Lung (tissue), 12 donors: ENCODE measurements around the gene PLA2G4F. TPM values are rescaled to one million over a fixed set of nuclear protein-coding genes. Genes with fewer than 3 reads are reported as not detected.

Experiments
- ATAC-seq: fragments of 200-7000 bp; cut with Tn5 transposase; one replicate; pipeline ENCODE4 v1.9.1; 2020; ENCODE audit warnings: moderate number of reproducible peaks; ENCODE audit not compliant: insufficient read depth, low FRiP score
- DNase-seq, 3 donors: peaks; one replicate each; pipeline ENCODE4 v3.0.0-alpha.2; 2013 to 2017
- H3K27ac ChIP-seq, 2 donors: one replicate each; pipeline ENCODE4 v1.5.1; 2013; ENCODE audit warnings: mild to moderate bottlenecking in 2 of 2, moderate library complexity in 2 of 2, control low read depth in 1 of 2, inconsistent platforms in 1 of 2, low read depth in 1 of 2, low read length in 1 of 2
- H3K27me3 ChIP-seq, 3 donors: one replicate each; pipeline ENCODE4 v1.5.1; 2013; ENCODE audit warnings: low read length in 2 of 3; ENCODE audit not compliant: control insufficient read depth in 3 of 3, insufficient read depth in 3 of 3
- H3K36me3 ChIP-seq, 4 donors: one replicate each; pipeline ENCODE4 v1.5.1; 2013; ENCODE audit warnings: low read length in 4 of 4, mild to moderate bottlenecking in 1 of 4, moderate library complexity in 1 of 4; ENCODE audit not compliant: control insufficient read depth in 4 of 4, insufficient read depth in 4 of 4
- H3K4me1 ChIP-seq, 5 donors: one replicate each; pipeline ENCODE4 v1.5.1; 2013; ENCODE audit warnings: low read length in 5 of 5, mild to moderate bottlenecking in 2 of 5, moderate library complexity in 1 of 5; ENCODE audit not compliant: control insufficient read depth in 5 of 5, insufficient read depth in 5 of 5
- H3K4me3 ChIP-seq: one replicate; pipeline ENCODE4 v1.5.1; 2013; ENCODE audit warnings: mild to moderate bottlenecking, control low read depth, moderate library complexity
- H3K9ac ChIP-seq, 2 donors: one replicate each; pipeline ENCODE4 v1.5.1; 2013; ENCODE audit warnings: low read length in 2 of 2, control low read depth in 1 of 2; ENCODE audit not compliant: insufficient read depth in 1 of 2
- H3K9me3 ChIP-seq, 4 donors: one replicate each; pipeline ENCODE4 v1.5.1; 2013; ENCODE audit warnings: low read length in 3 of 4, mild to moderate bottlenecking in 1 of 4, moderate library complexity in 1 of 4; ENCODE audit not compliant: control insufficient read depth in 4 of 4, insufficient read depth in 3 of 4
- CTCF ChIP-seq: IDR thresholded peaks from 2 replicates; pipeline ENCODE4 v1.5.1; 2012; ENCODE audit warnings: mild to moderate bottlenecking; ENCODE audit errors: control extremely low read depth, extremely low read depth
- WGBS, 2 donors: extraction: QIAGEN DNeasy Blood & Tissue Kit; methylation state at CpG; one replicate each; pipeline ENCODE4 v1.1.7; 2013; 5-methylcytosine and 5-hydroxymethylcytosine counted together
- polyA plus RNA-seq, 2 donors: library from polyadenylated mRNA; stranded (reverse); fragments of 200-250 nt; gene quantifications; one replicate each; pipeline ENCODE4 v1.2.1, GENCODE V29; 2013
- total RNA-seq, 2 donors: library from RNA; depleted of rRNA in 1 of 2; stranded (reverse); fragments of >200 nt in 1 of 2; gene quantifications; one replicate each; pipeline ENCODE4 v1.2.1, GENCODE V29; 2014 to 2021
- donor health status: control.
- donor health status: control.
- donor health status: Bipolar disorder and iron deficiency.
- donor health status: healthy.
- donor health status: DM: yes; HTN: yes; CAD: no.

The PLA2G4F gene
- total and polyA plus RNA-seq, 4 donors = 10.9 to 116 (median 41.8) TPM

DNA sequence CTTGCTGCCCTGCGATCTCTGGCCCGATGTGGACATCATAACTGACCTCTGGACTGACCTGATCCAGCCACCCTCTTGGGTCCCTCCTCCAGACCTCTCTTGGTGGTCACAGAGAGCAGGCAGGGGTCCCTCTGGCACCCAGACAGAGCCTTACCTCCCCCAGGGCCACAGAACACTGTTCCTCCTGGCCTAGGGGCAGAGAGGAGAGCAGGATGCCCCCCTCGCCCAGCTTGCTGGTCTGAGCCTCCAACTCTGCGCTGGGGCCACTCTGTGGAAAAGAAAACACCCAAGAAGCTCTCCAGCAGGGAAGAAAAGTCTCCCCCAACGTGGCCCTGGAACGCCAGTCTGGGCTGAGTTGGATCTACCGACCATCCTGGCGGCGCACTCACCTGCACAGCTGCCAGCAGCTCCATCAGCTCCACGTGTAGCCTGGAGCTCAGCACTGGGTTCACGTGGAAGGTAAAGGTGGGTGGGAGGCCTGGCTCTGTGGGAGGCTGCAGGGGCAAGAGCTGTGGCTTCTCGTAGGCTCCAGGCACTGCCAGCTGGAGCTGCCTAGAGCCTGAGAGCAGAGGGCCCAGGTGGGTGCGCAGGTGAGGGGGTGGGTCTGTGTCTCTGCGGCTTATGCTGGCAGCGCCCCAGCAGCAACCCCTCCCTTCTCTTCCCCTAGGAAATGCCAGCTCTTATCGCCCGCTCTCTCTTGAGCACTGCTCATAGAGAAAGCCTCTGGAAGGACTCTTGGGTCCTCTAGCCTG lies 6.0 kb downstream of the PLA2G4F start:
- no peak overlapping the region for H3K27ac ChIP-seq
- no peaks in the 10 kb centered on the region for H3K36me3 ChIP-seq
- H3K9ac ChIP-seq = no peak overlapping the region
- DNase-seq (peak in 2 of 3 donors; percentile 22 to 47), ATAC-seq (no peak)
- no peak overlapping the region for H3K4me3 ChIP-seq
- no peaks in the 10 kb centered on the region for H3K9me3 ChIP-seq
- 80 to 83% methylated on average over 17 of the region's 17 CpGs for WGBS, 2 donors
- no peak for TF ChIP-seq CTCF
- H3K27me3 ChIP-seq = no peaks in the 10 kb centered on the region
- H3K4me1 ChIP-seq = peaks cover 0 to 27% (median 9%) of the 10 kb centered on the region in 5 donors

GRCh38 chr15:42149493-42150218 lies 6.8 kb downstream of the PLA2G4F start:
- no peak for ATAC-seq
- TF ChIP-seq CTCF = no peak
- no peak for DNase-seq
- Histone ChIP-seq H3K4me3 (no peak overlapping the region), H3K27ac (no peak overlapping the region), H3K27me3 (no peaks in the 10 kb centered on the region), H3K9ac (no peak overlapping the region), H3K4me1 (peaks cover 0 to 20% (median 9%) of the 10 kb centered on the region in 5 donors), H3K36me3 (no peaks in the 10 kb centered on the region), H3K9me3 (no peaks in the 10 kb centered on the region)
- WGBS, 2 donors = 89 to 92% methylated on average over 14 of the region's 14 CpGs

DNA sequence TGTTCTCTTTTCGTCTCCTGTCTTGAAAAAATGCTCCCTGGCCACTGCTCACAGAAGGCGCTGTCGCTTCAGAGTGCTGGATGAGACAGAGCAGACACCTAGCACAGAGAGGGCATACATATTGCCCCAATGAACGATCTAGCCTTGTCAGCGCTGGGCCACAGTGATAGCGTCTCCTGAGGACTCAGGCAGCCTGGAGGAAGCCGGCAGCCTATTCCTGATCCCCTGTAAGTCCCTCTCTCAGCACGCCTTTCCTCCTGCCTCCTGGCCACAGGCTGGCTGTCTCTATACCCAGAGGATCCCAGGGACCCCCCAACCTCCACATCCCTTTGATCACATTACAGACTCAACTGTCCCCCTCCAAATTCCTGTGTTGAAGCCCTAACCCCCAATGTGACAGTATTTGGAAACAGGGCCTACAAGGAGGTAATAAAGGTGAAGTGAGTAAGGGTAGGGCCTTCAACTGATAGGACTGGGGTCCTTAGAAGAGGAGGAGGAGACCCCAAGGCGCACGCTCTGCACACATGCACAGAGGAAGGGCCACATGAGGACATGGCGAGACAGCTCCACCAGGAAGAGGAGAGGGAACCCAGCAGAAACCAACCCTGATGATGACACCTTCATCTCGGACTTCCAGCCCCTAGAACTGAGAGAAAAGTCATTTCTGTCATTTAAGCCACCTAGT lies 7.5 kb downstream of the PLA2G4F start:
- Histone ChIP-seq H3K27ac (no peak overlapping the region), H3K9me3 (no peaks in the 10 kb centered on the region), H3K36me3 (no peaks in the 10 kb centered on the region), H3K4me1 (peaks cover 0 to 18% (median 9%) of the 10 kb centered on the region in 5 donors), H3K4me3 (no peak overlapping the region), H3K9ac (no peak overlapping the region), H3K27me3 (no peaks in the 10 kb centered on the region)
- no peak for TF ChIP-seq CTCF
- no peak for ATAC-seq
- DNase-seq = no peak
- WGBS, 2 donors = 90% methylated on average over 12 of the region's 12 CpGs
